Germinal center (tissue), 1 donor: ENCODE data around the gene CLMN.
A peak's percentile ranks its signal among the peaks of the same experiment; 100 is the strongest.

Experiments used
- DNase-seq: peaks from one replicate; pipeline ENCODE4 v3.0.0; 2012; ENCODE audit warnings: mixed read lengths, low spot score

CLMN gene

GRCh38 chr14:95240859-95241813, 78.6 kb downstream of the CLMN start:
- DNase-seq: no peak

GRCh38 chr14:95238487-95239298, 81.0 kb downstream of the CLMN start:
- no peak for DNase-seq

GRCh38 chr14:95237958-95238340, 81.8 kb downstream of the CLMN start:
- no peak for DNase-seq

GRCh38 chr14:95237121-95237957, 82.4 kb downstream of the CLMN start:
- DNase-seq: no peak

GRCh38 chr14:95236221-95236620, 83.5 kb downstream of the CLMN start:
- no peak for DNase-seq

- DNase-seq: no peak
Measured at GRCh38 chr14:95235767-95236166, 83.9 kb downstream of the CLMN start.

GRCh38 chr14:95235351-95235750, 84.4 kb downstream of the CLMN start:
- no peak for DNase-seq

- no peak for DNase-seq
Measured at GRCh38 chr14:95234426-95234825, 85.3 kb downstream of the CLMN start.

GRCh38 chr14:95233702-95234241, 85.9 kb downstream of the CLMN start:
- DNase-seq: peak; percentile 10

GRCh38 chr14:95232894-95233584, 86.7 kb downstream of the CLMN start:
- no peak for DNase-seq

- DNase-seq: no peak
Measured at GRCh38 chr14:95231966-95232633, 87.6 kb downstream of the CLMN start.

- DNase-seq: no peak
Measured at GRCh38 chr14:95229749-95230148, 90.0 kb downstream of the CLMN start.

- no peak for DNase-seq
Measured at GRCh38 chr14:95228240-95228639, 91.5 kb downstream of the CLMN start.

GRCh38 chr14:95227279-95227860, 92.3 kb downstream of the CLMN start:
- no peak for DNase-seq

- no peak for DNase-seq
Measured at GRCh38 chr14:95226801-95227200, 92.9 kb downstream of the CLMN start.

- no peak for DNase-seq
Measured at GRCh38 chr14:95225251-95225887, 94.3 kb downstream of the CLMN start.

GRCh38 chr14:95222870-95223398, 96.8 kb downstream of the CLMN start:
- DNase-seq: no peak

- no peak for DNase-seq
Measured at GRCh38 chr14:95222151-95222631, 97.5 kb downstream of the CLMN start.

GRCh38 chr14:95221531-95221930, 98.2 kb downstream of the CLMN start:
- no peak for DNase-seq
